B cell (primary cell): ENCODE data around the gene FYN. TPM values are rescaled to one million over a fixed set of nuclear protein-coding genes. Genes with fewer than 3 reads are reported as not detected.

Experiments used
- ATAC-seq: fragments of 200-7000 bp; cut with Tn5 transposase; one replicate; pipeline ENCODE4 v1.10.0; 2021; ENCODE audit warnings: low read depth, mild to moderate bottlenecking, moderate number of reproducible peaks, moderate library complexity
- CTCF ChIA-PET: fragments of 350-600 bp; sonication (Branson Sonifier 250); formaldehyde crosslinking; loops from one replicate; lab custom pipeline; 2021; ENCODE audit warnings: antibody characterized with exemption, inconsistent platforms; lab: Charles Lee
- POLR2A ChIA-PET: fragments of 350-600 bp; sonication (Branson Sonifier 250); formaldehyde crosslinking; loops from one replicate; lab custom pipeline; 2021; ENCODE audit warnings: antibody characterized with exemption; lab: Charles Lee
- DNase-seq: peaks from one replicate; pipeline ENCODE4 v3.0.0; 2013
- H2AFZ ChIP-seq: 2 replicates; pipeline ENCODE4 v1.6.1; 2012; ENCODE audit warnings: mild to moderate bottlenecking, low read depth, low read length; ENCODE audit not compliant: insufficient read depth, poor library complexity, severe bottlenecking
- H3K27ac ChIP-seq, 2 donors: 1 replicate in 1 of 2; 2 replicates in 1 of 2; pipeline ENCODE4 v1.5.1; 2012 to 2013; ENCODE audit warnings: low read length in 2 of 2, mild to moderate bottlenecking in 2 of 2, moderate library complexity in 1 of 2
- H3K27me3 ChIP-seq, 4 experiments: fragments of 200-600 bp in 1 of 4; sonication (generic) in 1 of 4; replicated peaks in 1 of 4; 1 replicate in 2 of 4; 2 replicates in 2 of 4; pipeline versions ENCODE4 v1.6.1 to v1.7.0; 2013 to 2016; ENCODE audit warnings: low read length in 3 of 4, mild to moderate bottlenecking in 2 of 4, mixed read lengths in 1 of 4, moderate library complexity in 1 of 4; ENCODE audit not compliant: insufficient read depth in 4 of 4, control insufficient read depth in 3 of 4; ENCODE audit errors: control extremely low read depth in 1 of 4
- H3K36me3 ChIP-seq, 2 experiments: replicated peaks in 1 of 2; 1 replicate in 1 of 2; 2 replicates in 1 of 2; pipeline versions ENCODE4 v1.6.1 to v1.7.1; 2013; ENCODE audit warnings: low read length in 1 of 2; ENCODE audit not compliant: insufficient read depth in 2 of 2, control insufficient read depth in 1 of 2; ENCODE audit errors: control extremely low read depth in 1 of 2, extremely low read depth in 1 of 2
- H3K4me1 ChIP-seq, 2 donors: fragments of 200-600 bp in 1 of 2; sonication (generic) in 1 of 2; 1 replicate in 1 of 2; 2 replicates in 1 of 2; pipeline versions ENCODE4 v1.5.1 to v1.6.1; 2013 to 2017; ENCODE audit warnings: low read length in 2 of 2; ENCODE audit not compliant: control insufficient read depth in 2 of 2, insufficient read depth in 2 of 2
- H3K4me2 ChIP-seq: replicated peaks from 2 replicates; pipeline ENCODE3; 2012; ENCODE audit warnings: mild to moderate bottlenecking, low read depth, low read length; ENCODE audit not compliant: poor library complexity, severe bottlenecking
- H3K4me3 ChIP-seq, 5 experiments: fragments of 200-600 bp in 1 of 5; sonication (generic) in 1 of 5; 1 replicate in 3 of 5; 2 replicates in 2 of 5; pipeline versions ENCODE4 v1.5.1 to v1.7.0; 2011 to 2016; ENCODE audit warnings: low read length in 4 of 5, mild to moderate bottlenecking in 4 of 5, low read depth in 2 of 5, control low read depth in 1 of 5, moderate library complexity in 1 of 5; ENCODE audit not compliant: insufficient read depth in 1 of 5; ENCODE audit errors: control extremely low read depth in 1 of 5, extremely low read depth in 1 of 5
- H3K79me2 ChIP-seq: fragments of 200-600 bp; sonication (generic); one replicate; pipeline ENCODE4 v1.6.0; 2016; ENCODE audit warnings: low read length; ENCODE audit not compliant: control insufficient read depth, insufficient read depth
- H3K9ac ChIP-seq: fragments of 200-600 bp; sonication (generic); 2 replicates; pipeline ENCODE4 v1.6.1; 2017; ENCODE audit warnings: mild to moderate bottlenecking, low read length, moderate library complexity
- H3K9me3 ChIP-seq, 3 donors: one replicate each; pipeline versions ENCODE4 v1.6.1 to v1.7.1; 2013; ENCODE audit warnings: low read length in 2 of 3; ENCODE audit not compliant: control insufficient read depth in 2 of 3, insufficient read depth in 1 of 3; ENCODE audit errors: control extremely low read depth in 1 of 3
- H4K20me1 ChIP-seq: 2 replicates; pipeline ENCODE4 v1.6.0; 2012; ENCODE audit warnings: mild to moderate bottlenecking, low read length; ENCODE audit not compliant: insufficient read depth, control insufficient read depth, poor library complexity, severe bottlenecking
- H3K27ac Mint-ChIP-seq: one replicate; pipeline ENCODE4 v1.8.0; 2021; ENCODE audit warnings: mixed read lengths
- H3K27me3 Mint-ChIP-seq: one replicate; pipeline ENCODE4 v1.8.0; 2021; ENCODE audit warnings: mixed read lengths
- H3K4me1 Mint-ChIP-seq: one replicate; pipeline ENCODE4 v1.8.0; 2021; ENCODE audit warnings: mixed read lengths
- H3K4me3 Mint-ChIP-seq: one replicate; pipeline ENCODE4 v1.8.0; 2021; ENCODE audit warnings: mixed read lengths
- H3K9me3 Mint-ChIP-seq: one replicate; pipeline ENCODE4 v1.8.0; 2022; ENCODE audit warnings: mixed read lengths; ENCODE audit not compliant: insufficient read depth
- EZH2 ChIP-seq: IDR thresholded peaks from 2 replicates; pipeline ENCODE4 v1.6.1; 2012; ENCODE audit warnings: borderline replicate concordance, low read depth, mild to moderate bottlenecking, moderate library complexity, low read length; ENCODE audit not compliant: insufficient read depth, poor library complexity, severe bottlenecking
- WGBS: methylation state at CpG from one replicate; pipeline ENCODE4 v1.1.5; 2013; ENCODE audit warnings: missing lambda C conversion rate; ENCODE audit not compliant: insufficient coverage; 5-methylcytosine and 5-hydroxymethylcytosine counted together
- intact Hi-C: fragments of 100-400 bp; cut with micrococcal nuclease; formaldehyde crosslinking; loops from one replicate; pipeline ENCODE4 v1.10.0; 2022
- polyA plus RNA-seq: library from polyadenylated mRNA; depleted of rRNA; stranded (reverse); fragments of >200 nt; gene quantifications from 2 replicates; pipeline ENCODE4 v1.2.3, GENCODE V29; 2012
- total RNA-seq, 2 donors: library from RNA; stranded (reverse); fragments of 120-200 nt in 1 of 2; gene quantifications; 1 replicate in 1 of 2; 2 replicates in 1 of 2; pipeline versions ENCODE4 v1.2.3 to v1.2.4, GENCODE V29; 2013 to 2022
- TF ChIP-seq, protein P1 (sequence below): fragments of 200-600 bp; IDR thresholded peaks from one replicate; pipeline ENCODE4 v1.8.0; 2022; ENCODE audit warnings: antibody characterized with exemption, mild to moderate bottlenecking

FYN gene
- total and polyA plus RNA-seq, 2 donors (not counting 1 experiment from before 2014, with no cell fraction given): 54.1 to 94.0 TPM

DNA sequence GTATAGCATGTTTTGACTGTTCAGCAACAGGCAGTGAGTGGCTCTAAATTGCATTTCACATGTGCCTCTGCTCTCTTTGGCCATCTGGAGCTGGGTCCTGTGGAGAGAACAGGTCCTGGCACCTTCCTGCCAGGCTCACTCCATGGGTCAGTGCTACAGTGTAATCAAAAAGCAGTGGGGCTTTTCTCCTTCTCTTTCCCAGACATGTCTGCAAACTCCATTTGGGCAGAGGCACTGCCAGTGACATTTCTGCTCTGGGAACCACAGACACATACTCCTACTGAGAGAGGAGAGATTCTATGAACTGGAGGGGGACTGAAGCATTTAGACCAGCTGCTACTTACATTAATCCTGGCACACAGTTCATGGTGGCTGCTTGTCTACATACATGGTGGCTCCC, 199.3 kb downstream of the FYN start:
- H3K9me3 Mint-ChIP-seq: no peaks in the 10 kb centered on the region
- peaks cover 5 to 49% of the 10 kb centered on the region in 2 experiments for H3K36me3 ChIP-seq

DNA sequence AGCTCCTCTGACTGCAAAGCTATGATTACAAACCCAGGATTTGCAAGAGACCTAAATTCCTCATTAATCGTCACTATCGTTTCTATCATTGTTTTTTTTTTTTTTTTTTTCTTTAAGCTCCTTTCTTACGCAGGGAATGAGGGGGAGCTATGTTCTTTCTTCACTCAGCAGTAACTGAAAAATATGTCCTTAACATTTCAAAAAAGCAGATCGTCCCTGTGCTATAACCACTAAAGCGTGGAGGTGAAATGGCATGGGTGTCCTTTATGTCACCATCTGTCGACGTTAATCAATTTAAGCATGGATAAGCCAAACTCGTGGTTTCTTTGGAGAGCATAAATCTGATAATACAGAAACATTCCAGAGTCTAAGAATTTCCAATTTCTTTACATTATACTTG, 199.7 kb downstream of the FYN start:
- CTCF ChIA-PET: no interaction called here
- no peak for ATAC-seq
- Histone ChIP-seq H4K20me1 (no peaks in the 10 kb centered on the region), H3K9ac (no peak overlapping the region), H3K79me2 (no peaks in the 10 kb centered on the region), H3K36me3 (peaks cover 5 to 48% of the 10 kb centered on the region in 2 experiments), H3K27ac (no peak overlapping the region), H3K4me3 (no peak overlapping the region), H3K9me3 (no peaks in the 10 kb centered on the region), H3K4me2 (no peak overlapping the region), H2AFZ (no peak overlapping the region), H3K4me1 (no peaks in the 10 kb centered on the region), H3K27me3 (no peaks in the 10 kb centered on the region)
- Mint-ChIP-seq H3K4me1 (no peaks in the 10 kb centered on the region), H3K27ac (no peak overlapping the region), H3K4me3 (no peak overlapping the region), H3K27me3 (no peaks in the 10 kb centered on the region), H3K9me3 (no peaks in the 10 kb centered on the region)
- intact Hi-C loops: no loop called here
- no peak for TF ChIP-seq EZH2
- TF ChIP-seq, protein P1, sequence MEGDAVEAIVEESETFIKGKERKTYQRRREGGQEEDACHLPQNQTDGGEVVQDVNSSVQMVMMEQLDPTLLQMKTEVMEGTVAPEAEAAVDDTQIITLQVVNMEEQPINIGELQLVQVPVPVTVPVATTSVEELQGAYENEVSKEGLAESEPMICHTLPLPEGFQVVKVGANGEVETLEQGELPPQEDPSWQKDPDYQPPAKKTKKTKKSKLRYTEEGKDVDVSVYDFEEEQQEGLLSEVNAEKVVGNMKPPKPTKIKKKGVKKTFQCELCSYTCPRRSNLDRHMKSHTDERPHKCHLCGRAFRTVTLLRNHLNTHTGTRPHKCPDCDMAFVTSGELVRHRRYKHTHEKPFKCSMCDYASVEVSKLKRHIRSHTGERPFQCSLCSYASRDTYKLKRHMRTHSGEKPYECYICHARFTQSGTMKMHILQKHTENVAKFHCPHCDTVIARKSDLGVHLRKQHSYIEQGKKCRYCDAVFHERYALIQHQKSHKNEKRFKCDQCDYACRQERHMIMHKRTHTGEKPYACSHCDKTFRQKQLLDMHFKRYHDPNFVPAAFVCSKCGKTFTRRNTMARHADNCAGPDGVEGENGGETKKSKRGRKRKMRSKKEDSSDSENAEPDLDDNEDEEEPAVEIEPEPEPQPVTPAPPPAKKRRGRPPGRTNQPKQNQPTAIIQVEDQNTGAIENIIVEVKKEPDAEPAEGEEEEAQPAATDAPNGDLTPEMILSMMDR: no peak
- WGBS: 100% methylated on average over 2 of the region's 8 CpGs
- no peak for DNase-seq
- POLR2A ChIA-PET: no interaction called here

More for the DNA sequence above, 199.3 kb downstream of the FYN start:
- no peaks in the 10 kb centered on the region for H3K27me3 Mint-ChIP-seq
- intact Hi-C loops: no loop called here
- no peak overlapping the region for H3K4me3 Mint-ChIP-seq
- no peak overlapping the region for H3K4me3 ChIP-seq
- TF ChIP-seq EZH2: no peak
- TF ChIP-seq, protein P1: no peak
- no peak overlapping the region for H3K27ac ChIP-seq
- CTCF ChIA-PET: no interaction called here
- H3K4me1 Mint-ChIP-seq: peaks cover 2% of the 10 kb centered on the region
- no peak overlapping the region for H2AFZ ChIP-seq
- H3K4me2 ChIP-seq: no peak overlapping the region
- POLR2A ChIA-PET: no interaction called here
- H3K4me1 ChIP-seq: no peaks in the 10 kb centered on the region
- H3K27ac Mint-ChIP-seq: no peak overlapping the region
- no peak overlapping the region for H3K9ac ChIP-seq
- ATAC-seq (no peak), DNase-seq (no peak)
- no peaks in the 10 kb centered on the region for H3K27me3 ChIP-seq
- no peaks in the 10 kb centered on the region for H3K9me3 ChIP-seq
- H4K20me1 ChIP-seq: no peaks in the 10 kb centered on the region
- H3K79me2 ChIP-seq: no peaks in the 10 kb centered on the region
